ENCODE results near the gene UGGT2.

UGGT2 gene

GRCh38 chr13:95926231-95926630 lies 127.0 kb downstream of the UGGT2 start:
- no peak overlapping the region for H3K4me3 Mint-ChIP-seq
- no peak for DNase-seq
- H3K4me1 Mint-ChIP-seq: no peaks in the 10 kb centered on the region
- H3K27ac Mint-ChIP-seq: no peak overlapping the region
- H3K36me3 Mint-ChIP-seq (ENCODE audit: low read depth): peaks cover 71% of the 10 kb centered on the region
- TF ChIP-seq CTCF (IDR thresholded peaks at IDR 0.05): no peak
- H3K27me3 Mint-ChIP-seq (ENCODE audit: low read depth, poor library complexity): peaks cover 3% of the 10 kb centered on the region
- H3K9me3 Mint-ChIP-seq: peaks cover 39% of the 10 kb centered on the region

GRCh38 chr13:95924389-95924994 lies 128.7 kb downstream of the UGGT2 start:
- Mint-ChIP-seq H3K4me3 (no peak overlapping the region), H3K36me3 (ENCODE audit: low read depth) (peaks cover 66% of the 10 kb centered on the region), H3K27me3 (ENCODE audit: low read depth, poor library complexity) (peaks cover 3% of the 10 kb centered on the region), H3K9me3 (peaks cover 22% of the 10 kb centered on the region), H3K27ac (no peak overlapping the region), H3K4me1 (no peaks in the 10 kb centered on the region)
- DNase-seq: no peak
- TF ChIP-seq CTCF (IDR thresholded peaks at IDR 0.05): no peak

GRCh38 chr13:95921485-95921884 lies 131.7 kb downstream of the UGGT2 start:
- Mint-ChIP-seq H3K4me1 (no peaks in the 10 kb centered on the region), H3K9me3 (peaks cover 3% of the 10 kb centered on the region), H3K27me3 (ENCODE audit: low read depth, poor library complexity) (peaks cover 3% of the 10 kb centered on the region), H3K27ac (no peak overlapping the region), H3K36me3 (ENCODE audit: low read depth) (peaks cover 72% of the 10 kb centered on the region), H3K4me3 (no peak overlapping the region)
- TF ChIP-seq CTCF (IDR thresholded peaks at IDR 0.05): no peak
- DNase-seq: no peak

- H3K27me3 Mint-ChIP-seq (ENCODE audit: low read depth, poor library complexity): peaks cover 3% of the 10 kb centered on the region
- H3K27ac Mint-ChIP-seq: no peak overlapping the region
- TF ChIP-seq CTCF (IDR thresholded peaks at IDR 0.05): no peak
- H3K4me3 Mint-ChIP-seq: no peak overlapping the region
- DNase-seq: no peak
- peaks cover 6% of the 10 kb centered on the region for H3K4me1 Mint-ChIP-seq
- peaks cover 78% of the 10 kb centered on the region for H3K36me3 Mint-ChIP-seq (ENCODE audit: low read depth)
- H3K9me3 Mint-ChIP-seq: peaks cover 4% of the 10 kb centered on the region
These were observed 132.7 kb downstream of the UGGT2 start for GRCh38 chr13:95920485-95920884.

- peaks cover 16% of the 10 kb centered on the region for H3K9me3 Mint-ChIP-seq
- peaks cover 87% of the 10 kb centered on the region for H3K36me3 Mint-ChIP-seq (ENCODE audit: low read depth)
- peaks cover 6% of the 10 kb centered on the region for H3K4me1 Mint-ChIP-seq
- peaks cover 3% of the 10 kb centered on the region for H3K27me3 Mint-ChIP-seq (ENCODE audit: low read depth, poor library complexity)
- no peak for DNase-seq
- no peak for TF ChIP-seq CTCF (IDR thresholded peaks at IDR 0.05)
- no peak overlapping the region for H3K27ac Mint-ChIP-seq
- no peak overlapping the region for H3K4me3 Mint-ChIP-seq
These were observed 134.3 kb downstream of the UGGT2 start for GRCh38 chr13:95918860-95919259.

GRCh38 chr13:95914991-95915501 lies 138.2 kb downstream of the UGGT2 start:
- peaks cover 6% of the 10 kb centered on the region for H3K4me1 Mint-ChIP-seq
- H3K27ac Mint-ChIP-seq: no peak overlapping the region
- H3K4me3 Mint-ChIP-seq: no peak overlapping the region
- peaks cover 97% of the 10 kb centered on the region for H3K36me3 Mint-ChIP-seq (ENCODE audit: low read depth)
- H3K9me3 Mint-ChIP-seq: peaks cover 53% of the 10 kb centered on the region
- TF ChIP-seq CTCF (IDR thresholded peaks at IDR 0.05): no peak
- no peaks in the 10 kb centered on the region for H3K27me3 Mint-ChIP-seq (ENCODE audit: low read depth, poor library complexity)
- DNase-seq: no peak
